HG02623 (cell line): ENCODE measurements around the gene SHLD2.
"Not testable (repeated sequence)": the region's sequence is repeated elsewhere in the genome, so short reads cannot be mapped to it uniquely, and the experiment has no call there.

ENCODE experiments used
- ATAC-seq: cut with Tn5 transposase; IDR thresholded peaks from one replicate; pipeline ENCODE4 v1.9.1; 2021; ENCODE audit warnings: moderate library complexity; ENCODE audit not compliant: unreplicated experiment

Gene SHLD2

GRCh38 chr10:87083576-87084290 lies 11.3 kb upstream of the SHLD2 start:
- not testable (repeated sequence) for ATAC-seq

- ATAC-seq, result not testable (repeated sequence)
Observed at GRCh38 chr10:87084291-87084782, 10.7 kb upstream of the SHLD2 start.

- no peak for ATAC-seq
Observed at GRCh38 chr10:87085537-87085936, 9.5 kb upstream of the SHLD2 start.

GRCh38 chr10:87089746-87090145 lies 5.3 kb upstream of the SHLD2 start:
- ATAC-seq, result no peak

GRCh38 chr10:87090779-87091178 lies 4.2 kb upstream of the SHLD2 start:
- ATAC-seq, result no peak

GRCh38 chr10:87092376-87092860 lies 2.6 kb upstream of the SHLD2 start:
- no peak for ATAC-seq

GRCh38 chr10:87092861-87093631 lies 2.0 kb upstream of the SHLD2 start:
- ATAC-seq, result no peak

- peak; percentile 23 for ATAC-seq
Observed at GRCh38 chr10:87093632-87094372, 1.2 kb upstream of the SHLD2 start.

- ATAC-seq, result peak; percentile 49
Observed at GRCh38 chr10:87095236-87095945, 385 bp downstream of the SHLD2 start.

- no peak for ATAC-seq
Observed at GRCh38 chr10:87101996-87102395, 7.0 kb downstream of the SHLD2 start.

- ATAC-seq, result not testable (repeated sequence)
Observed at GRCh38 chr10:87104727-87105126, 9.7 kb downstream of the SHLD2 start.

GRCh38 chr10:87105446-87106124 lies 10.6 kb downstream of the SHLD2 start:
- ATAC-seq, result no peak

- ATAC-seq, result not testable (repeated sequence)
Observed at GRCh38 chr10:87118122-87118521, 23.1 kb downstream of the SHLD2 start.

- not testable (repeated sequence) for ATAC-seq
Observed at GRCh38 chr10:87119029-87119428, 24.0 kb downstream of the SHLD2 start.

GRCh38 chr10:87123351-87123750 lies 28.3 kb downstream of the SHLD2 start:
- not testable (repeated sequence) for ATAC-seq

GRCh38 chr10:87127048-87127447 lies 32.0 kb downstream of the SHLD2 start:
- not testable (repeated sequence) for ATAC-seq

GRCh38 chr10:87127607-87128156 lies 32.7 kb downstream of the SHLD2 start:
- not testable (repeated sequence) for ATAC-seq

- ATAC-seq, result not testable (repeated sequence)
Observed at GRCh38 chr10:87132176-87132575, 37.2 kb downstream of the SHLD2 start.

- not testable (repeated sequence) for ATAC-seq
Observed at GRCh38 chr10:87133936-87134335, 38.9 kb downstream of the SHLD2 start.

GRCh38 chr10:87134440-87134839 lies 39.4 kb downstream of the SHLD2 start:
- not testable (repeated sequence) for ATAC-seq
